K562 (cell line): ENCODE measurements around the gene PDCD6IP. TPM values are rescaled to one million over a fixed set of nuclear protein-coding genes. Genes with fewer than 3 reads are reported as not detected.

Experiments used
- ARID2 ChIP-seq: fragments of 450-650 bp; IDR thresholded peaks from 2 replicates; pipeline ENCODE4 v1.6.1; 2017; ENCODE audit warnings: antibody characterized with exemption, mild to moderate bottlenecking
- CBFA2T2 ChIP-seq: fragments of 450-650 bp; conservative IDR thresholded peaks from 2 replicates; pipeline ENCODE4 v1.6.1; 2017; ENCODE audit warnings: mild to moderate bottlenecking
- CHD2 ChIP-seq: IDR thresholded peaks from 2 replicates; pipeline ENCODE4 v1.6.1; 2011; ENCODE audit warnings: low read depth, low read length
- ETV5 ChIP-seq: sonication (generic); formaldehyde crosslinking; IDR thresholded peaks from 2 replicates; pipeline ENCODE4 v1.4.0; 2020; ENCODE audit warnings: low read depth, mild to moderate bottlenecking, missing genetic modification reagents
- FOS ChIP-seq: IDR thresholded peaks from 3 replicates; pipeline ENCODE4 v1.6.1; 2011; ENCODE audit not compliant: insufficient read length; ENCODE audit errors: extremely low read depth
- HMG20A ChIP-seq: fragments of 450-650 bp; formaldehyde crosslinking; conservative IDR thresholded peaks from 2 replicates; pipeline ENCODE4 v1.4.0; 2020; ENCODE audit warnings: mild to moderate bottlenecking, mixed read lengths
- JUND ChIP-seq, 2 experiments: IDR thresholded peaks; 2 replicates in 1 of 2; 3 replicates in 1 of 2; pipeline ENCODE4 v1.6.1; 2011; ENCODE audit warnings: borderline replicate concordance in 2 of 2, low read depth in 2 of 2, low read length in 2 of 2, improper control_type of control experiment in 1 of 2, missing biosample characterization in 1 of 2, missing genetic modification characterization in 1 of 2, missing genetic modification reagents in 1 of 2
- LEF1 ChIP-seq: fragments of 450-650 bp; IDR thresholded peaks from 2 replicates; pipeline ENCODE4 v1.6.1; 2016; ENCODE audit warnings: mild to moderate bottlenecking
- MAFG ChIP-seq: fragments of 450-650 bp; conservative IDR thresholded peaks from 2 replicates; pipeline ENCODE4 v1.6.1; 2016; ENCODE audit warnings: missing genetic modification characterization, missing compliant biosample characterization
- NFRKB ChIP-seq: fragments of 450-650 bp; IDR thresholded peaks from 2 replicates; pipeline ENCODE4 v1.6.1; 2016; ENCODE audit warnings: low read depth
- POLR2B ChIP-seq: fragments of 450-650 bp; IDR thresholded peaks from 2 replicates; pipeline ENCODE4 v1.6.1; 2018; ENCODE audit warnings: low read depth; ENCODE audit not compliant: partially characterized antibody
- RBM39 ChIP-seq: fragments of 200-400 bp; formaldehyde crosslinking; optimal IDR thresholded peaks from 2 replicates; pipeline ENCODE3; 2018; ENCODE audit warnings: low read depth, low read length
- SMC3 ChIP-seq: conservative IDR thresholded peaks from 2 replicates; pipeline ENCODE4 v1.6.1; 2011; ENCODE audit warnings: low read depth, low read length, improper control_type of control experiment; ENCODE audit not compliant: insufficient read depth
- THRAP3 ChIP-seq: fragments of 450-650 bp; IDR thresholded peaks from 2 replicates; pipeline ENCODE4 v1.6.1; 2016; ENCODE audit warnings: mild to moderate bottlenecking, inconsistent platforms, borderline replicate concordance
- ZNF175 ChIP-seq: fragments of 200-800 bp; sonication (Bioruptor generic); IDR thresholded peaks from 2 replicates; pipeline ENCODE4 v1.6.1; 2016; ENCODE audit warnings: low read depth, mild to moderate bottlenecking, missing genetic modification characterization, missing compliant biosample characterization
- ZNF431 ChIP-seq: sonication (generic); formaldehyde crosslinking; IDR thresholded peaks from 2 replicates; pipeline ENCODE4 v1.8.0; 2022; ENCODE audit warnings: mild to moderate bottlenecking, missing genetic modification reagents
- ZNF830 ChIP-seq: fragments of 250-450 bp; sonication (Bioruptor Pico); IDR thresholded peaks from 2 replicates; pipeline ENCODE4 v1.5.0; 2021; ENCODE audit warnings: mild to moderate bottlenecking
- polyA plus RNA-seq, 8 experiments: library from polyadenylated mRNA; depleted of rRNA in 4 of 8; stranded (reverse) in 5 of 8; unstranded in 3 of 8; fragments of >200 nt; fragmentation: Nextera tagmentation in 2 of 8; fragmentation: Illumina TruSeq in 1 of 8; extraction: Ambion mirVana in 2 of 8; extraction: Trizol in 1 of 8; gene quantifications; 2 replicates each; pipeline versions ENCODE4 v1.2.1 to v1.2.3, GENCODE V29; 2011 to 2014; ENCODE audit warnings: inconsistent platforms in 1 of 8, missing spikeins in 1 of 8
- total RNA-seq, 7 experiments: library from RNA; depleted of rRNA in 6 of 7; stranded (reverse); fragments of >200 nt in 6 of 7; fragmentation: Illumina TruSeq in 2 of 7; extraction: Trizol in 2 of 7; gene quantifications; 2 replicates each; pipeline versions ENCODE4 v1.2.1 to v1.2.3, GENCODE V29; 2011 to 2021; ENCODE audit warnings: low replicate concordance in 1 of 7
- TF ChIP-seq, protein P1 (sequence below): IDR thresholded peaks from 2 replicates; pipeline ENCODE4 v1.6.1; 2011; ENCODE audit not compliant: insufficient read length; ENCODE audit errors: extremely low read depth
- TF ChIP-seq, protein P2 (sequence below), 2 experiments: IDR thresholded peaks in 1 of 2; conservative IDR thresholded peaks in 1 of 2; 2 replicates each; pipeline ENCODE4 v1.6.1; 2016; ENCODE audit warnings: low read depth in 2 of 2, mild to moderate bottlenecking in 1 of 2, missing compliant biosample characterization in 1 of 2, missing genetic modification characterization in 1 of 2, moderate library complexity in 1 of 2
- TF ChIP-seq, protein P3 (sequence below): sonication (generic); formaldehyde crosslinking; IDR thresholded peaks from 2 replicates; pipeline ENCODE4 v1.8.0; 2022; ENCODE audit warnings: missing genetic modification reagents, mild to moderate bottlenecking, borderline replicate concordance
- TF ChIP-seq, protein P4 (sequence below): fragments of 250-450 bp; sonication (Bioruptor Pico); IDR thresholded peaks from 2 replicates; pipeline ENCODE4 v1.4.0; 2020; ENCODE audit warnings: mild to moderate bottlenecking

The PDCD6IP gene
- total and polyA plus RNA-seq, 9 of the 15 experiments (the other 6 are each of a cell fraction or from before 2014, with no cell fraction given): 40.2 to 302 (median 122) TPM

DNA sequence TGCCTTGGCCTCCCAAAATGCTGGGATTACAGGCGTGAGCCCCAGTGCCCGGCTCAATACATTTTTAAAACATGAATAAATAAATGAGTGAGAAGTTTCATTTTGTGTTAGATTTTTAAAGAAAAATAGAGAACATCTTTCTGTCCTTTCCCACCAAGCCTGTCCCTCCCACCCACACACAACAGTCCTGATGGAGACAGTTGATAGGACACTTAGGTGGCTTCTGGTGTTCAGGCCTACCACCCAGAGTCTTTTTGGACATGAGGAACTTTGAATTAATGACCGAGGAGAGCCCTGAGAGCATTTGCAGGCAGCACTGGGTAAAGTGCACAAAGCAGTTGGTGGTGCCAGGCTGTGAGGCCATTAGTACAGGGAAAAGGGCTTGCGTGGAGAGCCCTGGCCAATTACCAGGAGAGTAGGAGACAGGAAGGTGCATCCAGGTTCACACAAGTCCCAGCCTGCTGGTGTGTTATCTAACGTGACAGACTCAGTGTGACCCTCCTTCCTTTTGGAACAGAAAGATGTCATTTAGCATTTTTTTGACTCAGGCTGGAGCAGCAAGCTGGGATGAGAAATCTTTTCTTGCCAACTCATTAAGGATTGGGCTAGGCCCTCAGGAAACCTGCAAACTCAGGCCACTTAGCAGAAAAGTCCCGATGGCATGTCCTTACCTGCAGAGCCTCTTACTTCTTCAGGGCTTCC, 103.6 kb downstream of the PDCD6IP start (continued):
- TF ChIP-seq, protein P1, sequence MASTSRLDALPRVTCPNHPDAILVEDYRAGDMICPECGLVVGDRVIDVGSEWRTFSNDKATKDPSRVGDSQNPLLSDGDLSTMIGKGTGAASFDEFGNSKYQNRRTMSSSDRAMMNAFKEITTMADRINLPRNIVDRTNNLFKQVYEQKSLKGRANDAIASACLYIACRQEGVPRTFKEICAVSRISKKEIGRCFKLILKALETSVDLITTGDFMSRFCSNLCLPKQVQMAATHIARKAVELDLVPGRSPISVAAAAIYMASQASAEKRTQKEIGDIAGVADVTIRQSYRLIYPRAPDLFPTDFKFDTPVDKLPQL: no peak
- TF ChIP-seq, protein P2, sequence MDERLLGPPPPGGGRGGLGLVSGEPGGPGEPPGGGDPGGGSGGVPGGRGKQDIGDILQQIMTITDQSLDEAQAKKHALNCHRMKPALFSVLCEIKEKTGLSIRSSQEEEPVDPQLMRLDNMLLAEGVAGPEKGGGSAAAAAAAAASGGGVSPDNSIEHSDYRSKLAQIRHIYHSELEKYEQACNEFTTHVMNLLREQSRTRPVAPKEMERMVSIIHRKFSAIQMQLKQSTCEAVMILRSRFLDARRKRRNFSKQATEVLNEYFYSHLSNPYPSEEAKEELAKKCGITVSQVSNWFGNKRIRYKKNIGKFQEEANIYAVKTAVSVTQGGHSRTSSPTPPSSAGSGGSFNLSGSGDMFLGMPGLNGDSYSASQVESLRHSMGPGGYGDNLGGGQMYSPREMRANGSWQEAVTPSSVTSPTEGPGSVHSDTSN (CRISPR knock-in tag; IDR thresholded peaks at IDR 0.05; ENCODE audit: low read depth): no peak
- TF ChIP-seq, protein P2 (tag; conservative IDR thresholded peaks at IDR 0.05; ENCODE audit: low read depth): peak; percentile 50; the same call in 1 of the 2 replicates
- TF ChIP-seq ZNF175 (CRISPR knock-in tag) (no peak), LEF1 (no peak; the same call in 1 of the 2 replicates), FOS (no peak), HMG20A (CRISPR knock-in tag) (no peak), RBM39 (no peak), ZNF830 (no peak), JUND (IDR thresholded peaks at IDR 0.05; ENCODE audit: borderline replicate concordance, low read depth, low read length) (peak; percentile 48; the same call in 1 of the 2 replicates), JUND (tag; IDR thresholded peaks at IDR 0.05; ENCODE audit: borderline replicate concordance, low read depth, low read length) (peak; percentile 68; the same call in 1 of the 3 replicates), NFRKB (no peak; the same call in 1 of the 2 replicates), POLR2B (no peak), SMC3 (no peak), ETV5 (CRISPR knock-in tag) (no peak; the same call in 1 of the 2 replicates), ARID2 (no peak), ZNF431 (peak; percentile 46; the same call in 1 of the 2 replicates), CHD2 (no peak), MAFG (tag) (peak; percentile 62; the same call in 1 of the 2 replicates), THRAP3 (no peak), CBFA2T2 (peak; percentile 81)
- TF ChIP-seq, protein P3, sequence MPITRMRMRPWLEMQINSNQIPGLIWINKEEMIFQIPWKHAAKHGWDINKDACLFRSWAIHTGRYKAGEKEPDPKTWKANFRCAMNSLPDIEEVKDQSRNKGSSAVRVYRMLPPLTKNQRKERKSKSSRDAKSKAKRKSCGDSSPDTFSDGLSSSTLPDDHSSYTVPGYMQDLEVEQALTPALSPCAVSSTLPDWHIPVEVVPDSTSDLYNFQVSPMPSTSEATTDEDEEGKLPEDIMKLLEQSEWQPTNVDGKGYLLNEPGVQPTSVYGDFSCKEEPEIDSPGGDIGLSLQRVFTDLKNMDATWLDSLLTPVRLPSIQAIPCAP (CRISPR knock-in tag): no peak
- TF ChIP-seq, protein P4, sequence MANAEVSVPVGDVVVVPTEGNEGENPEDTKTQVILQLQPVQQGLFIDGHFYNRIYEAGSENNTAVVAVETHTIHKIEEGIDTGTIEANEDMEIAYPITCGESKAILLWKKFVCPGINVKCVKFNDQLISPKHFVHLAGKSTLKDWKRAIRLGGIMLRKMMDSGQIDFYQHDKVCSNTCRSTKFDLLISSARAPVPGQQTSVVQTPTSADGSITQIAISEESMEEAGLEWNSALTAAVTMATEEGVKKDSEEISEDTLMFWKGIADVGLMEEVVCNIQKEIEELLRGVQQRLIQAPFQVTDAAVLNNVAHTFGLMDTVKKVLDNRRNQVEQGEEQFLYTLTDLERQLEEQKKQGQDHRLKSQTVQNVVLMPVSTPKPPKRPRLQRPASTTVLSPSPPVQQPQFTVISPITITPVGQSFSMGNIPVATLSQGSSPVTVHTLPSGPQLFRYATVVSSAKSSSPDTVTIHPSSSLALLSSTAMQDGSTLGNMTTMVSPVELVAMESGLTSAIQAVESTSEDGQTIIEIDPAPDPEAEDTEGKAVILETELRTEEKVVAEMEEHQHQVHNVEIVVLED: no peak
